HepG2 (cell line): ENCODE results near the gene FXR2. TPM values are rescaled to one million over a fixed set of nuclear protein-coding genes. Genes with fewer than 3 reads are reported as not detected.
A peak's percentile ranks its signal among the peaks of the same experiment; 100 is the strongest.

Source experiments
- ATAC-seq: fragments of 200-7000 bp; cut with Tn5 transposase; 3 replicates; pipeline ENCODE4 v1.9.1; 2020; ENCODE audit warnings: mild to moderate bottlenecking, moderate library complexity
- BruUV-seq: library from RNA; stranded (reverse); fragments of 400-500 nt; replicated peaks from 2 replicates; lab custom pipeline; 2021; lab: Mats Ljungman, UMichigan
- CTCF ChIA-PET: fragments of 300-600 bp; formaldehyde crosslinking; extraction: SDS; loops from one replicate; lab custom pipeline; 2021; ENCODE audit warnings: low total read pairs, inconsistent platforms, low intra/inter-chr PET ratio; lab: Yijun Ruan, JAX
- POLR2A ChIA-PET: fragments of 350-600 bp; sonication (Branson Sonifier 250); formaldehyde crosslinking; loops from one replicate; lab custom pipeline; 2020; ENCODE audit warnings: antibody characterized with exemption, inconsistent platforms; lab: Yijun Ruan, JAX
- DNase-seq: peaks from one replicate; pipeline ENCODE4 v3.0.0-alpha.2; 2015; ENCODE audit warnings: low spot score
- FAIRE-seq: peaks from 3 replicates; lab custom pipeline; 2011; peaks lifted over from hg19 to GRCh38; lab: Jason Lieb, UNC
- H2AFZ ChIP-seq: one replicate; pipeline ENCODE4 v1.6.1; 2011; ENCODE audit warnings: low read length, inconsistent platforms
- H3K27ac ChIP-seq: fragments of 300-600 bp; 3 replicates; pipeline ENCODE4 v1.8.0; 2011; ENCODE audit warnings: mixed run types, mild to moderate bottlenecking, mixed read lengths, low read length, inconsistent platforms; ENCODE audit not compliant: insufficient read depth; ENCODE audit errors: extremely low read length
- H3K27me3 ChIP-seq, 2 experiments: fragments of 200-600 bp in 1 of 2; 2 replicates in 1 of 2; 3 replicates in 1 of 2; pipeline versions ENCODE4 v1.6.0 to v1.8.0; 2011; ENCODE audit warnings: low read length in 2 of 2, mild to moderate bottlenecking in 2 of 2, moderate library complexity in 2 of 2, inconsistent platforms in 1 of 2; ENCODE audit not compliant: insufficient read depth in 2 of 2, control insufficient read depth in 1 of 2
- H3K36me3 ChIP-seq, 2 experiments: fragments of 200-600 bp in 1 of 2; replicated peaks in 1 of 2; 2 replicates in 1 of 2; 3 replicates in 1 of 2; pipeline versions ENCODE4 v1.5.1 to v1.8.0; 2011; ENCODE audit warnings: low read length in 2 of 2, inconsistent platforms in 1 of 2; ENCODE audit not compliant: insufficient read depth in 2 of 2, control insufficient read depth in 1 of 2
- H3K4me1 ChIP-seq: 2 replicates; pipeline ENCODE4 v1.5.1; 2012; ENCODE audit warnings: low read length, inconsistent platforms; ENCODE audit not compliant: insufficient read depth
- H3K4me2 ChIP-seq: 2 replicates; pipeline ENCODE4 v1.6.0; 2011; ENCODE audit warnings: low read depth, low read length, inconsistent platforms
- H3K4me3 ChIP-seq, 3 experiments: fragments of 200-600 bp in 1 of 3; sonication (generic), shearing (Covaris generic) in 1 of 3; replicated peaks in 1 of 3; 2 replicates each; pipeline ENCODE4 v1.5.1; 2011 to 2016; ENCODE audit warnings: low read length in 3 of 3, inconsistent platforms in 2 of 3, low read depth in 2 of 3, mild to moderate bottlenecking in 2 of 3, control low read depth in 1 of 3, mixed read lengths in 1 of 3; ENCODE audit not compliant: insufficient read depth in 1 of 3
- H3K79me2 ChIP-seq: one replicate; pipeline ENCODE4 v1.6.1; 2011; ENCODE audit warnings: low read length, inconsistent platforms; ENCODE audit not compliant: insufficient read depth
- H3K9ac ChIP-seq: 2 replicates; pipeline ENCODE4 v1.6.0; 2011; ENCODE audit warnings: mild to moderate bottlenecking, low read depth, low read length, inconsistent platforms; ENCODE audit not compliant: insufficient read depth
- H3K9me3 ChIP-seq: 2 replicates; pipeline ENCODE4 v1.5.1; 2012; ENCODE audit warnings: mild to moderate bottlenecking, low read length
- H4K20me1 ChIP-seq: 2 replicates; pipeline ENCODE4 v1.6.0; 2011; ENCODE audit warnings: inconsistent platforms, mild to moderate bottlenecking, low read length, moderate library complexity; ENCODE audit not compliant: insufficient read depth
- AGO2 ChIP-seq: fragments of 200-400 bp; formaldehyde crosslinking; optimal IDR thresholded peaks from 2 replicates; pipeline ENCODE3; 2017; ENCODE audit warnings: mild to moderate bottlenecking, low read depth, low read length, moderate library complexity
- DDIT3 ChIP-seq: sonication (generic); formaldehyde crosslinking; IDR thresholded peaks from 2 replicates; pipeline ENCODE4 v1.4.0; 2020; ENCODE audit warnings: mild to moderate bottlenecking, missing genetic modification reagents
- KAT2B ChIP-seq: fragments of 150-350 bp; IDR thresholded peaks from 2 replicates; pipeline ENCODE4 v1.6.1; 2014; ENCODE audit warnings: low read depth, low read length, borderline replicate concordance
- POLR2A ChIP-seq, 2 experiments: IDR thresholded peaks; 2 replicates each; pipeline ENCODE4 v1.6.1; 2011; ENCODE audit warnings: low read depth in 2 of 2, low read length in 2 of 2, mild to moderate bottlenecking in 1 of 2, moderate library complexity in 1 of 2; ENCODE audit not compliant: insufficient read depth in 1 of 2
- POLR2AphosphoS2 ChIP-seq: IDR thresholded peaks from 2 replicates; pipeline ENCODE4 v1.6.1; 2011; ENCODE audit warnings: low read depth, low read length, improper control_type of control experiment
- POLR2G ChIP-seq: fragments of 200-400 bp; formaldehyde crosslinking; IDR thresholded peaks from 2 replicates; pipeline ENCODE4 v1.6.1; 2018; ENCODE audit warnings: mild to moderate bottlenecking, low read depth, low read length, moderate library complexity
- RARG ChIP-seq: sonication (generic); formaldehyde crosslinking; IDR thresholded peaks from 2 replicates; pipeline ENCODE4 v1.4.0; 2020; ENCODE audit warnings: low read depth, mild to moderate bottlenecking, missing genetic modification reagents
- RBFOX2 ChIP-seq: fragments of 200-400 bp; formaldehyde crosslinking; IDR thresholded peaks from 2 replicates; pipeline ENCODE4 v1.6.1; 2017; ENCODE audit warnings: low read depth, mild to moderate bottlenecking, low read length
- RBM22 ChIP-seq: fragments of 200-400 bp; formaldehyde crosslinking; optimal IDR thresholded peaks from 2 replicates; pipeline ENCODE3; 2017; ENCODE audit warnings: mild to moderate bottlenecking, low read length, moderate library complexity
- SSRP1 ChIP-seq: IDR thresholded peaks from 2 replicates; pipeline ENCODE4 v1.6.1; 2016; ENCODE audit warnings: control low read depth
- TRIM22 ChIP-seq: fragments of 450-650 bp; IDR thresholded peaks from 2 replicates; pipeline ENCODE4 v1.6.1; 2017
- WGBS: methylation state at CpG from one replicate; pipeline ENCODE4 v1.1.6; 2017; ENCODE audit warnings: low lambda C conversion rate; 5-methylcytosine and 5-hydroxymethylcytosine counted together
- in situ Hi-C: cut with HindIII; loops from 2 replicates; pipeline ENCODE4 v1.10.0; 2017; ENCODE audit warnings: low pct_unique_long_range_greater_than_20kb; ENCODE audit not compliant: extremely low pct_ligation_motif_present
- intact Hi-C: fragments of 100-400 bp; cut with micrococcal nuclease; formaldehyde crosslinking; loops from one replicate; pipeline ENCODE4 v1.10.0; 2022; ENCODE audit not compliant: unreplicated experiment
- polyA plus RNA-seq, 8 experiments: library from polyadenylated mRNA; depleted of rRNA in 3 of 8; stranded (reverse) in 7 of 8; unstranded in 1 of 8; fragments of >200 nt; fragmentation: Illumina TruSeq in 4 of 8; extraction: Trizol in 4 of 8; gene quantifications; 2 replicates each; pipeline versions ENCODE4 v1.2.1 to v1.2.3, GENCODE V29; 2011 to 2016; ENCODE audit warnings: low read depth in 4 of 8, missing spikeins in 1 of 8, mixed read lengths in 1 of 8; ENCODE audit not compliant: insufficient read depth in 1 of 8
- total RNA-seq, 5 experiments: library from RNA; depleted of rRNA; stranded (reverse); fragments of >200 nt; fragmentation: Illumina TruSeq; extraction: Trizol; gene quantifications; 2 replicates each; pipeline ENCODE4 v1.2.3, GENCODE V29; 2016; ENCODE audit warnings: low read depth in 1 of 5

Gene FXR2
- total and polyA plus RNA-seq, 2 of the 13 experiments (the other 11 are each of a cell fraction or from before 2014, with no cell fraction given), result 20.9 to 24.4 TPM

- no peak overlapping the region for H2AFZ ChIP-seq
- ATAC-seq, result no peak
- no peak overlapping the region for H3K27ac ChIP-seq
- in situ Hi-C loops, result loop anchor here (10.0 kb wide), 1 partner anchor 267 kb away; no protein-coding TSS in a partner anchor
- H3K27me3 ChIP-seq, result no peaks in the 10 kb centered on the region; a peak in 1 of 5 replicates
- BruUV-seq, result no TSS peak
- peak overlapping the region; percentile 3; the same call in 1 of the 2 replicates for H3K9ac ChIP-seq
- no peaks in the 10 kb centered on the region for H3K9me3 ChIP-seq
- peaks cover 77% of the 10 kb centered on the region for H3K4me1 ChIP-seq
- FAIRE-seq, result no peak
- H3K4me2 ChIP-seq, result no peak overlapping the region
- POLR2A ChIA-PET, result interaction anchor here (2.2 to 3.6 kb wide), 3 partner anchors 17 to 110 kb away, joined by 10 to 37 read pairs (median 11); partner anchors contain the start of genes TP53 and WRAP53
- peaks cover 59% of the 10 kb centered on the region for H4K20me1 ChIP-seq
- 95% methylated on average over 8 of the region's 17 CpGs for WGBS
- intact Hi-C loops, result no loop called here
- no peak overlapping the region for H3K4me3 ChIP-seq
- no peak for DNase-seq
- H3K79me2 ChIP-seq, result peaks cover 51% of the 10 kb centered on the region
- CTCF ChIA-PET, result no interaction called here
- TF ChIP-seq TRIM22, result no peak
- peak; percentile 3 for TF ChIP-seq AGO2
- peak; percentile 14; the same call in 1 of the 2 replicates for TF ChIP-seq POLR2AphosphoS2
- TF ChIP-seq, all 625 proteins: peak for 2
- peaks cover 12 to 51% of the 10 kb centered on the region in 2 experiments for H3K36me3 ChIP-seq
Measured at GRCh38 chr17:7577327-7578199, 37.1 kb downstream of the FXR2 start.

GRCh38 chr17:7576432-7576937 lies 38.2 kb downstream of the FXR2 start:
- H3K4me2 ChIP-seq, result no peak overlapping the region
- H3K36me3 ChIP-seq, result peaks cover 12 to 51% of the 10 kb centered on the region in 2 experiments
- H3K9ac ChIP-seq, result no peak overlapping the region
- H3K4me1 ChIP-seq, result peaks cover 79% of the 10 kb centered on the region
- peaks cover 54% of the 10 kb centered on the region for H3K79me2 ChIP-seq
- no peak for FAIRE-seq
- intact Hi-C loops, result no loop called here
- WGBS, result 94% methylated on average over 13 of the region's 14 CpGs
- peaks cover 59% of the 10 kb centered on the region for H4K20me1 ChIP-seq
- in situ Hi-C loops, result loop anchor here (10.0 kb wide), 1 partner anchor 268 kb away; no protein-coding TSS in a partner anchor
- H3K27ac ChIP-seq, result peak overlapping the region; percentile 24
- ChIA-PET POLR2A (interaction anchor here (2.3 kb wide), 1 partner anchor 111 kb away, joined by 10 read pairs; the partner anchor contains the start of genes TP53 and WRAP53), CTCF (no interaction called here)
- H3K4me3 ChIP-seq, result no peak overlapping the region
- no peaks in the 10 kb centered on the region for H3K9me3 ChIP-seq
- no TSS peak for BruUV-seq
- ATAC-seq, result no peak
- DNase-seq, result no peak
- no peak overlapping the region for H2AFZ ChIP-seq
- no peaks in the 10 kb centered on the region; a peak in 1 of 5 replicates for H3K27me3 ChIP-seq
- TF ChIP-seq RBM22 (peak; percentile 96), RARG (CRISPR knock-in tag) (no peak), RBFOX2 (peak; percentile 52; the same call in 1 of the 2 replicates), AGO2 (peak; percentile 67), KAT2B (no peak), POLR2A (IDR thresholded peaks at IDR 0.05; ENCODE audit: insufficient read depth in 1 of 2, low read depth in 2 of 2, low read length in 2 of 2) (peak; percentile 54 to 70; a peak in 3 of 4 replicates), POLR2G (peak; percentile 48; the same call in 1 of the 2 replicates), DDIT3 (CRISPR knock-in tag) (no peak), SSRP1 (CRISPR knock-in tag) (0 out of 2 replicates have a peak, but pooled peaks have one; percentile 59)
